Measurements from ENCODE around the gene PTPRK. TPM values are rescaled to one million over a fixed set of nuclear protein-coding genes. Genes with fewer than 3 reads are reported as not detected.

Gene PTPRK
- total RNA-seq, 1 donor from 2014 or later = 48.4 TPM

GRCh38 chr6:128508588-128509296 is 11.7 kb downstream of the PTPRK start:
- H3K36me3 ChIP-seq (ENCODE audit: control insufficient read depth, insufficient read depth, low read length) = no peaks in the 10 kb centered on the region
- no peaks in the 10 kb centered on the region for H3K27me3 ChIP-seq (ENCODE audit: control insufficient read depth, insufficient read depth, low read length)
- TF ChIP-seq, protein P1, sequence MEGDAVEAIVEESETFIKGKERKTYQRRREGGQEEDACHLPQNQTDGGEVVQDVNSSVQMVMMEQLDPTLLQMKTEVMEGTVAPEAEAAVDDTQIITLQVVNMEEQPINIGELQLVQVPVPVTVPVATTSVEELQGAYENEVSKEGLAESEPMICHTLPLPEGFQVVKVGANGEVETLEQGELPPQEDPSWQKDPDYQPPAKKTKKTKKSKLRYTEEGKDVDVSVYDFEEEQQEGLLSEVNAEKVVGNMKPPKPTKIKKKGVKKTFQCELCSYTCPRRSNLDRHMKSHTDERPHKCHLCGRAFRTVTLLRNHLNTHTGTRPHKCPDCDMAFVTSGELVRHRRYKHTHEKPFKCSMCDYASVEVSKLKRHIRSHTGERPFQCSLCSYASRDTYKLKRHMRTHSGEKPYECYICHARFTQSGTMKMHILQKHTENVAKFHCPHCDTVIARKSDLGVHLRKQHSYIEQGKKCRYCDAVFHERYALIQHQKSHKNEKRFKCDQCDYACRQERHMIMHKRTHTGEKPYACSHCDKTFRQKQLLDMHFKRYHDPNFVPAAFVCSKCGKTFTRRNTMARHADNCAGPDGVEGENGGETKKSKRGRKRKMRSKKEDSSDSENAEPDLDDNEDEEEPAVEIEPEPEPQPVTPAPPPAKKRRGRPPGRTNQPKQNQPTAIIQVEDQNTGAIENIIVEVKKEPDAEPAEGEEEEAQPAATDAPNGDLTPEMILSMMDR (IDR thresholded peaks at IDR 0.05; ENCODE audit: insufficient read depth, low read length, severe bottlenecking) = no peak
- no peak overlapping the region for H3K4me3 ChIP-seq (ENCODE audit: low read depth, low read length)
- peak; percentile 96 for DNase-seq (ENCODE audit: low read depth)
- no peak for FAIRE-seq

- Histone ChIP-seq H3K4me3 (ENCODE audit: low read depth, low read length) (no peak overlapping the region), H3K36me3 (ENCODE audit: control insufficient read depth, insufficient read depth, low read length) (no peaks in the 10 kb centered on the region), H3K27me3 (ENCODE audit: control insufficient read depth, insufficient read depth, low read length) (no peaks in the 10 kb centered on the region)
- DNase-seq (ENCODE audit: low read depth) (peak; percentile 83), FAIRE-seq (peak; percentile 28)
- TF ChIP-seq, protein P1 (IDR thresholded peaks at IDR 0.05; ENCODE audit: insufficient read depth, low read length, severe bottlenecking) = no peak
These were observed 12.8 kb downstream of the PTPRK start for GRCh38 chr6:128507337-128508310.

GRCh38 chr6:128505603-128506002 is 14.8 kb downstream of the PTPRK start:
- FAIRE-seq = no peak
- TF ChIP-seq, protein P1 (IDR thresholded peaks at IDR 0.05; ENCODE audit: insufficient read depth, low read length, severe bottlenecking) = no peak
- no peak for DNase-seq (ENCODE audit: low read depth)

DNA sequence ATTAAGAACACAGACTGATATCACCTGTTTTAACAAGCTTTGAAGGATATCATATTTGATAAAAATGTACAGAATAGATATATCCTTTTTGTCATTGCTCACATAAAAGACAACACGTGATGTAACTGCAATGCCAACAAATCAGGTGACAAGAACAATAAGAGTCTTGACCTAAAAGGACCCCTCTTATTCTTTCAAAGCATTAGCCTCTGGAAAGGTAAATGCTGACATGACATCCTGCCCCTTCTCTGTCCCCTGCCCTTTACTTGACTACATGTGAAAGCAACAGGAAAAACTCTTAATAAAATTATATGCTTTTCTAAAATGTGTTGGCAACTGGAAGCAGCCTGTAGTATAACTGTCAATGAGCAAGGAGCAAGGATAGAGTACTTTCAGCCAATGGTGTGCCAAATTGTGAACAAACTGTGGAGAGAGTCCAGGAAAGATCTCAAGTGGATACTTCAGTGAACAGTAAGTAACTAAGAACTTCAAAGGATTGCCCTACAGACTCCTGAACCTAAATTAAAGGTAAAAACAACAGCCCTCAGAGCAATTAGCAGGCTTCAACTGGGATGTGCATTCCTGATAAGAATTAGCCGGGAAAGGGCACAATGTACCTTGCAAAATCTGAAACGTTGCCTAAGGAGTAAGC is 16.3 kb downstream of the PTPRK start:
- TF ChIP-seq, protein P1 (IDR thresholded peaks at IDR 0.05; ENCODE audit: insufficient read depth, low read length, severe bottlenecking) = no peak
- no peaks in the 10 kb centered on the region for H3K36me3 ChIP-seq (ENCODE audit: control insufficient read depth, insufficient read depth, low read length)
- DNase-seq (ENCODE audit: low read depth) = no peak
- H3K4me3 ChIP-seq (ENCODE audit: low read depth, low read length) = no peak overlapping the region
- H3K27me3 ChIP-seq (ENCODE audit: control insufficient read depth, insufficient read depth, low read length) = no peaks in the 10 kb centered on the region
- no peak for FAIRE-seq

More at GRCh38 chr6:128505603-128506002, 14.8 kb downstream of the PTPRK start:
- no peaks in the 10 kb centered on the region for H3K36me3 ChIP-seq (ENCODE audit: control insufficient read depth, insufficient read depth, low read length)
- no peaks in the 10 kb centered on the region for H3K27me3 ChIP-seq (ENCODE audit: control insufficient read depth, insufficient read depth, low read length)
- no peak overlapping the region for H3K4me3 ChIP-seq (ENCODE audit: low read depth, low read length)

DNA sequence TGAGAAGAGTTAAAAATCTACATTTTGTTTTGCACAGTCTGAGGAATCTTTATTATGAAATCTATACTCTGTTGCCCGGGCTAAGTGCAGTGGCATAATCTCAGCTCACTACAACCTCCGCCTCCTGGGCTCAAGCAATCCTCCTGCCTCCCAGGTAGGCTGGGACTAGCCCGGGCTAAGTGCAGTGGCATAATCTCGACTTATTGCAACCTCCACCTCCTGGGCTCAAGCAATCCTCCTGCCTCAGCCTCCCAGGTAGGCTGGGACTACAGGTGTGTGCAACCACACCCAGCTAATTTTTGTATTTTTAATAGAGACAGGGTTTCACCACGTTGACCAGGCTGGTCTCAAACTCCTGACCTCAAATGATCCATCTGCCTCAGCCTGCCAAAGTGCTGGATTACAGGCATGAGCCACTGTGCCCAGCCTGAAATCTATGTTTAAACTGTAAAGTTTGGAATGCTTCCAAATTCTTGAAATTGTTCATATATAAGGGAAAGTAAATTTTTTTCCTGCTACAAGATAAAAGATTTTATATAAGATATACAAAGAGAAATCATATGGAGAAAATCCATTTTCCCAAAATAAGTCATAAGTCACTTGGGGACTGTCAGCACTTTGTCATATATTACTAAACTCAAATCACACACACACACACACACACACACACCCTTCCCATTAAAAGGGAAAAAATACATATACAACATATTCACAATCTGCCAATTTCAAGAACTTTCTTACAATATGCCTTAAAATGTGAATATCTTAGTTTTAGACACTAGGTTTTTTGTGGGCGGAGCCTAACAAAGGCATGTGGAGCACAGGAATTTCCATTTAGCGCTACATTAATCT is 19.4 kb downstream of the PTPRK start:
- H3K4me3 ChIP-seq (ENCODE audit: low read depth, low read length) = no peak overlapping the region
- DNase-seq (ENCODE audit: low read depth) (no peak), FAIRE-seq (no peak)
- H3K27me3 ChIP-seq (ENCODE audit: control insufficient read depth, insufficient read depth, low read length) = no peaks in the 10 kb centered on the region
- TF ChIP-seq, protein P1 (IDR thresholded peaks at IDR 0.05; ENCODE audit: insufficient read depth, low read length, severe bottlenecking) = no peak
- H3K36me3 ChIP-seq (ENCODE audit: control insufficient read depth, insufficient read depth, low read length) = no peaks in the 10 kb centered on the region

Data from bronchial epithelial cell (primary cell).